HepG2 (cell line): ENCODE measurements around the gene SYNGAP1. TPM values are rescaled to one million over a fixed set of nuclear protein-coding genes. Genes with fewer than 3 reads are reported as not detected.

ENCODE experiments used
- E2F1 ChIP-seq: sonication (generic); formaldehyde crosslinking; IDR thresholded peaks from 2 replicates; pipeline ENCODE4 v1.5.0; 2020; ENCODE audit warnings: missing genetic modification reagents
- FOXK2 ChIP-seq: fragments of 450-650 bp; IDR thresholded peaks from 2 replicates; pipeline ENCODE4 v1.6.1; 2016
- HDAC2 ChIP-seq: sonication (generic); formaldehyde crosslinking; IDR thresholded peaks from 2 replicates; pipeline ENCODE4 v1.4.0; 2020; ENCODE audit warnings: missing genetic modification reagents
- MYC ChIP-seq: sonication (generic); formaldehyde crosslinking; IDR thresholded peaks from 2 replicates; pipeline ENCODE4 v1.9.0; 2021; ENCODE audit warnings: missing genetic modification reagents, borderline replicate concordance
- PHF21A ChIP-seq: sonication (generic); formaldehyde crosslinking; IDR thresholded peaks from 2 replicates; pipeline ENCODE4 v1.5.0; 2020; ENCODE audit warnings: mild to moderate bottlenecking, missing genetic modification reagents
- SRSF9 ChIP-seq: fragments of 200-400 bp; formaldehyde crosslinking; IDR thresholded peaks from 2 replicates; pipeline ENCODE4 v1.6.1; 2018; ENCODE audit warnings: borderline replicate concordance, mild to moderate bottlenecking, low read depth, low read length; ENCODE audit not compliant: insufficient read depth, poor library complexity, severe bottlenecking
- TBL1XR1 ChIP-seq: fragments of 150-350 bp; IDR thresholded peaks from 2 replicates; pipeline ENCODE4 v1.6.1; 2014; ENCODE audit warnings: borderline replicate concordance, low read length; ENCODE audit not compliant: partially characterized antibody
- U2AF2 ChIP-seq: fragments of 200-400 bp; formaldehyde crosslinking; IDR thresholded peaks from 2 replicates; pipeline ENCODE4 v1.6.1; 2017; ENCODE audit warnings: low read depth, mild to moderate bottlenecking, low read length
- XRCC5 ChIP-seq: fragments of 200-400 bp; formaldehyde crosslinking; optimal IDR thresholded peaks from 2 replicates; pipeline ENCODE3; 2017; ENCODE audit warnings: mild to moderate bottlenecking, low read length
- ZBTB8A ChIP-seq: sonication (generic); formaldehyde crosslinking; IDR thresholded peaks from 2 replicates; pipeline ENCODE4 v1.4.0; 2020; ENCODE audit warnings: mild to moderate bottlenecking, low read depth, missing genetic modification reagents, borderline replicate concordance
- ZMYM2 ChIP-seq: sonication (generic); formaldehyde crosslinking; IDR thresholded peaks from 2 replicates; pipeline ENCODE4 v1.8.0; 2022; ENCODE audit warnings: mild to moderate bottlenecking, missing genetic modification reagents
- ZNF124 ChIP-seq: sonication (generic); formaldehyde crosslinking; IDR thresholded peaks from 2 replicates; pipeline ENCODE4 v1.4.0; 2020; ENCODE audit warnings: missing genetic modification reagents
- ZNF180 ChIP-seq: sonication (generic); formaldehyde crosslinking; IDR thresholded peaks from 2 replicates; pipeline ENCODE4 v1.4.0; 2020; ENCODE audit warnings: low read depth, missing genetic modification reagents, borderline replicate concordance
- ZNF276 ChIP-seq: sonication (generic); formaldehyde crosslinking; IDR thresholded peaks from 2 replicates; pipeline ENCODE4 v1.4.0; 2020; ENCODE audit warnings: mild to moderate bottlenecking, low read depth, missing genetic modification reagents
- ZNF280D ChIP-seq: sonication (generic); formaldehyde crosslinking; IDR thresholded peaks from 2 replicates; pipeline ENCODE4 v1.5.1; 2020; ENCODE audit warnings: mild to moderate bottlenecking, missing genetic modification reagents
- ZNF292 ChIP-seq: sonication (generic); formaldehyde crosslinking; IDR thresholded peaks from 2 replicates; pipeline ENCODE4 v1.8.1; 2022; ENCODE audit warnings: mild to moderate bottlenecking, low read depth, missing genetic modification reagents, borderline replicate concordance
- ZNF451 ChIP-seq: sonication (generic); formaldehyde crosslinking; IDR thresholded peaks from 2 replicates; pipeline ENCODE4 v1.5.0; 2020; ENCODE audit warnings: mild to moderate bottlenecking, missing genetic modification reagents
- ZNF558 ChIP-seq: sonication (generic); formaldehyde crosslinking; IDR thresholded peaks from 2 replicates; pipeline ENCODE4 v1.9.0; 2022; ENCODE audit warnings: mild to moderate bottlenecking, missing genetic modification reagents, borderline replicate concordance
- ZNF660 ChIP-seq: sonication (generic); formaldehyde crosslinking; IDR thresholded peaks from 2 replicates; pipeline ENCODE4 v1.5.1; 2020; ENCODE audit warnings: mild to moderate bottlenecking, low read depth, missing genetic modification reagents, borderline replicate concordance
- ZNF800 ChIP-seq: sonication (generic); formaldehyde crosslinking; IDR thresholded peaks from 2 replicates; pipeline ENCODE4 v1.4.0; 2020; ENCODE audit warnings: missing genetic modification reagents
- ZZZ3 ChIP-seq: sonication (generic); formaldehyde crosslinking; IDR thresholded peaks from 2 replicates; pipeline ENCODE4 v1.4.0; 2020; ENCODE audit warnings: missing genetic modification reagents, mild to moderate bottlenecking, borderline replicate concordance
- polyA plus RNA-seq, 8 experiments: library from polyadenylated mRNA; depleted of rRNA in 3 of 8; stranded (reverse) in 7 of 8; unstranded in 1 of 8; fragments of >200 nt; fragmentation: Illumina TruSeq in 4 of 8; extraction: Trizol in 4 of 8; gene quantifications; 2 replicates each; pipeline versions ENCODE4 v1.2.1 to v1.2.3, GENCODE V29; 2011 to 2016; ENCODE audit warnings: low read depth in 4 of 8, missing spikeins in 1 of 8, mixed read lengths in 1 of 8; ENCODE audit not compliant: insufficient read depth in 1 of 8
- total RNA-seq, 5 experiments: library from RNA; depleted of rRNA; stranded (reverse); fragments of >200 nt; fragmentation: Illumina TruSeq; extraction: Trizol; gene quantifications; 2 replicates each; pipeline ENCODE4 v1.2.3, GENCODE V29; 2016; ENCODE audit warnings: low read depth in 1 of 5

SYNGAP1 gene
- total and polyA plus RNA-seq, 2 of the 13 experiments (the other 11 are each of a cell fraction or from before 2014, with no cell fraction given): 0.75 to 1.1 TPM

GRCh38 chr6:33410050-33410710 is 9.7 kb upstream of the SYNGAP1 start (continued):
- TF ChIP-seq ZNF800 (CRISPR knock-in tag) (peak; percentile 79; the same call in 1 of the 2 replicates), E2F1 (CRISPR knock-in tag) (peak; percentile 98), U2AF2 (no peak), ZNF280D (peak; percentile 91), XRCC5 (no peak), ZNF660 (CRISPR knock-in tag) (no peak), ZBTB8A (CRISPR knock-in tag) (0 out of 2 replicates have a peak, but pooled peaks have one; percentile 42), ZNF292 (CRISPR knock-in tag) (no peak), ZNF451 (CRISPR knock-in tag) (peak; percentile 98), ZNF124 (CRISPR knock-in tag) (peak; percentile 92), TBL1XR1 (no peak), PHF21A (peak; percentile 90), HDAC2 (CRISPR knock-in tag) (peak; percentile 72), ZNF558 (CRISPR knock-in tag) (no peak; the same call in 1 of the 2 replicates), ZNF180 (CRISPR knock-in tag) (no peak), ZMYM2 (CRISPR knock-in tag) (no peak; the same call in 1 of the 2 replicates), ZZZ3 (CRISPR knock-in tag) (no peak), FOXK2 (no peak), MYC (CRISPR knock-in tag) (peak; percentile 92), SRSF9 (no peak), ZNF276 (CRISPR knock-in tag) (peak; percentile 95)
